HG03521 (cell line): ENCODE measurements around the gene POFUT1.
"Not testable (repeated sequence)": the region's sequence is repeated elsewhere in the genome, so short reads cannot be mapped to it uniquely, and the experiment has no call there.

Experiments
- ATAC-seq: cut with Tn5 transposase; IDR thresholded peaks from one replicate; pipeline ENCODE4 v1.9.1; 2021; ENCODE audit warnings: mild to moderate bottlenecking, moderate library complexity; ENCODE audit not compliant: unreplicated experiment

The POFUT1 gene

GRCh38 chr20:32232326-32232886 lies 24.7 kb downstream of the POFUT1 start:
- ATAC-seq: no peak

- ATAC-seq: no peak
Measured at GRCh38 chr20:32233286-32233685, 25.6 kb downstream of the POFUT1 start.

- ATAC-seq: no peak
Measured at GRCh38 chr20:32234135-32234808, 26.6 kb downstream of the POFUT1 start.

GRCh38 chr20:32235331-32236047 lies 27.8 kb downstream of the POFUT1 start:
- ATAC-seq: no peak

GRCh38 chr20:32236048-32236533 lies 28.4 kb downstream of the POFUT1 start:
- no peak for ATAC-seq

- no peak for ATAC-seq
Measured at GRCh38 chr20:32236819-32237218, 29.1 kb downstream of the POFUT1 start.

GRCh38 chr20:32237419-32237818 lies 29.7 kb downstream of the POFUT1 start:
- ATAC-seq: no peak

GRCh38 chr20:32238483-32239425 lies 31.1 kb downstream of the POFUT1 start:
- ATAC-seq: no peak

GRCh38 chr20:32240205-32240604 lies 32.5 kb downstream of the POFUT1 start:
- no peak for ATAC-seq

GRCh38 chr20:32241807-32242206 lies 34.1 kb downstream of the POFUT1 start:
- no peak for ATAC-seq

- ATAC-seq: no peak
Measured at GRCh38 chr20:32244150-32244823, 36.6 kb downstream of the POFUT1 start.

GRCh38 chr20:32244959-32245358 lies 37.3 kb downstream of the POFUT1 start:
- ATAC-seq: no peak

GRCh38 chr20:32246208-32246607 lies 38.5 kb downstream of the POFUT1 start:
- not testable (repeated sequence) for ATAC-seq

- no peak for ATAC-seq
Measured at GRCh38 chr20:32248043-32248442, 40.4 kb downstream of the POFUT1 start.

- no peak for ATAC-seq
Measured at GRCh38 chr20:32249030-32249738, 41.5 kb downstream of the POFUT1 start.

GRCh38 chr20:32251470-32251869 lies 43.8 kb downstream of the POFUT1 start:
- ATAC-seq: no peak

GRCh38 chr20:32252189-32252588 lies 44.5 kb downstream of the POFUT1 start:
- no peak for ATAC-seq

- not testable (repeated sequence) for ATAC-seq
Measured at GRCh38 chr20:32260973-32261372, 53.3 kb downstream of the POFUT1 start.

- no peak for ATAC-seq
Measured at GRCh38 chr20:32261644-32262043, 54.0 kb downstream of the POFUT1 start.
